ENCODE measurements around the gene SUSD5.
"Not testable (repeated sequence)": the region's sequence is repeated elsewhere in the genome, so short reads cannot be mapped to it uniquely, and the experiment has no call there.

SUSD5 gene

DNA sequence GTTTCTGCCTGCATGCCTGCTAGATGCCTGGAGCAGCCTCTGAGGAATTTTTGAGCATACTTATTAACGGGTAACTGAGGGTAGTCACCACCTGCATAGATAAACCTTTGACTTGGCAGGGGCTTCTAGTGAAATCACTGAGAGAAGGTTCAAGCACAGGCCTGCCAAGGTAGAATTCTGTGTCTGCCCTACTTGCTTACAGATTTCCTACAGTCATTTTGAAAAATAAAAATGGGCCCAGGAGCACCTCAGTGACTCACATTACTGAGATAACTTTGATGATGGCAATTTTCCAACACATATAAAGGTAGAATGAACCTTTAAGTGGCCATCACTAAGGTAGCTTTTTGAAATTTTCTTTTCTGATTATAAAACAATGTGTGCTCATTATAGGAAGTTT, 94.0 kb downstream of the SUSD5 start:
- Histone ChIP-seq H3K36me3 (ENCODE audit: control insufficient read depth, insufficient read depth, low read length) (no peaks in the 10 kb centered on the region; the same call in 1 of the 2 replicates), H3K9me3 (ENCODE audit: control insufficient read depth, insufficient read depth, low read length) (no peaks in the 10 kb centered on the region), H3K4me3 (ENCODE audit: low read length) (no peak overlapping the region), H3K27ac (ENCODE audit: low read length) (no peak overlapping the region), H3K4me1 (ENCODE audit: control insufficient read depth, insufficient read depth, low read length) (no peaks in the 10 kb centered on the region), H3K27me3 (ENCODE audit: control insufficient read depth, insufficient read depth, low read length) (no peaks in the 10 kb centered on the region)
- no CpG with 5 or more reads among the region's 1 CpG for WGBS (ENCODE audit: insufficient coverage, insufficient read length)
- DNase-seq (ENCODE audit: low read depth, low spot score), result no peak

DNA sequence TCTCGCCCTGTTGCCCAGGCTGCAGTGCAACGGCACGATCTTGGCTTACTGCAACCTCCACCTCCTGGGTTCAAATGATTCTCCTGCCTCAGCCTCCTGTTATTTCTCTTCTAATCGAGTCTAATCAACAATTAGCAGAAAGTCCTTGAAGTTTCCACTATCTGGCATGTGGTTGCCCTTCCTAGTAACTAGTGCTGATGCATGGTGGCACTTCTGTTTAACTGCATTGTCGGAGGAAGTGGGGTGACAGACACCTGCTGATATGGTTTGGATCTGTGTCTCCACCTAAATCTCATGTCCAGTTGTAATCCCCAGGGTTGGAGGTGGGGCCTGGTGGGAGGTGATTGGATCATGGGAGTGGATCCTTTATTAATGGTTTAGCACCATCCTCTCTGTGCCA, 95.6 kb downstream of the SUSD5 start:
- WGBS (ENCODE audit: insufficient coverage, insufficient read length), result no CpG with 5 or more reads among the region's 5 CpGs
- Histone ChIP-seq H3K36me3 (ENCODE audit: control insufficient read depth, insufficient read depth, low read length) (no peaks in the 10 kb centered on the region; the same call in 1 of the 2 replicates), H3K4me3 (ENCODE audit: low read length) (no peak overlapping the region)

DNA sequence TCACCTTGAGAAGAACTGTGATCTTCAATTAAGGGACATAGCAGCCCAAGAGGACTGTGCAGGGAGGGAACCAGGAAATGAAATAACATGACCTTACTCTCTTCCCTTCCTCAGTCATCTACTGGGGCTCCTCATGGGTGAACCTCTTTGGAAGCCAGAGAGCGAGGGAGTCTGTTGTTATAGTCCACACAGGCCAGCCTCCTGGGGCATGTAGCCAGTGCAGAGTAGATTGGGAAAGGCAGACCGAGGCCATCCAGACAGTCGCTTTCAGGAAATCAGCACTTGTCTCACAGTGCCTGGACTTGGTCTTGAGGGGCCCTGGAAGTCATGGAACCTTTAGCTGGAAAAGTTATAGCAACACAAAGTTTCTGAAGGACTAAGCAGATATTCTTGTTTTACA, 98.7 kb downstream of the SUSD5 start:
- Histone ChIP-seq H3K36me3 (ENCODE audit: control insufficient read depth, insufficient read depth, low read length) (no peaks in the 10 kb centered on the region; the same call in 1 of the 2 replicates), H3K4me1 (ENCODE audit: control insufficient read depth, insufficient read depth, low read length) (peaks cover 3% of the 10 kb centered on the region; the same call in 1 of the 2 replicates)
- WGBS (ENCODE audit: insufficient coverage, insufficient read length), result no CpG with 5 or more reads among the region's 3 CpGs

More for the DNA sequence above, 95.6 kb downstream of the SUSD5 start:
- Histone ChIP-seq H3K27ac (ENCODE audit: low read length) (no peak overlapping the region), H3K9me3 (ENCODE audit: control insufficient read depth, insufficient read depth, low read length) (no peaks in the 10 kb centered on the region), H3K4me1 (ENCODE audit: control insufficient read depth, insufficient read depth, low read length) (no peaks in the 10 kb centered on the region), H3K27me3 (ENCODE audit: control insufficient read depth, insufficient read depth, low read length) (no peaks in the 10 kb centered on the region)
- no peak for DNase-seq (ENCODE audit: low read depth, low spot score)

DNA sequence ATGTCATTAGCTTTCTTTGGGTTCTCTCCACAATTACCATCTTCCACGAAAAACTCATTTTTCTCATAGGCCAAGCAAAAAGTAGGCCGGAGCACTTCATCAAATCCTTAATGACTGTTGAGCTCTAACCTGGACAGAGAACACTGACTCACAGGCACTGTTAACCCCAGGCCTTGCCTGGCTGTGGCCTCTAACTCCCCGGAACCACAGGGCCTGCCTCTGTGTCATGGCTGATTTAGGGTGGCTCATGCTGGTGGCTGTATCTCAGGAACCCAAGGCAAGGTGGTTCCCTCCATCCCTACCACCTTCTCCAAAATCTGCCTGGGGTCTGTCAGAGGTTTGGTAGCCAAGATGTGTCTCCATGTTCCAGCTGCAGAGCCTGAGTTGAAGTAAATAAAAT, 101.1 kb downstream of the SUSD5 start:
- no peak for DNase-seq (ENCODE audit: low read depth, low spot score)
- H3K27me3 ChIP-seq (ENCODE audit: control insufficient read depth, insufficient read depth, low read length), result no peaks in the 10 kb centered on the region
- no peaks in the 10 kb centered on the region for H3K9me3 ChIP-seq (ENCODE audit: control insufficient read depth, insufficient read depth, low read length)
- H3K27ac ChIP-seq (ENCODE audit: low read length), result no peak overlapping the region
- H3K4me1 ChIP-seq (ENCODE audit: control insufficient read depth, insufficient read depth, low read length), result peaks cover 4% of the 10 kb centered on the region
- no peak overlapping the region for H3K4me3 ChIP-seq (ENCODE audit: low read length)
- WGBS (ENCODE audit: insufficient coverage, insufficient read length), result no CpG with 5 or more reads among the region's 3 CpGs
- no peaks in the 10 kb centered on the region; the same call in 1 of the 2 replicates for H3K36me3 ChIP-seq (ENCODE audit: control insufficient read depth, insufficient read depth, low read length)

More for the DNA sequence above, 98.7 kb downstream of the SUSD5 start:
- H3K9me3 ChIP-seq (ENCODE audit: control insufficient read depth, insufficient read depth, low read length), result no peaks in the 10 kb centered on the region
- H3K27me3 ChIP-seq (ENCODE audit: control insufficient read depth, insufficient read depth, low read length), result no peaks in the 10 kb centered on the region
- H3K4me3 ChIP-seq (ENCODE audit: low read length), result no peak overlapping the region
- no peak overlapping the region for H3K27ac ChIP-seq (ENCODE audit: low read length)
- DNase-seq (ENCODE audit: low read depth, low spot score), result no peak

DNA sequence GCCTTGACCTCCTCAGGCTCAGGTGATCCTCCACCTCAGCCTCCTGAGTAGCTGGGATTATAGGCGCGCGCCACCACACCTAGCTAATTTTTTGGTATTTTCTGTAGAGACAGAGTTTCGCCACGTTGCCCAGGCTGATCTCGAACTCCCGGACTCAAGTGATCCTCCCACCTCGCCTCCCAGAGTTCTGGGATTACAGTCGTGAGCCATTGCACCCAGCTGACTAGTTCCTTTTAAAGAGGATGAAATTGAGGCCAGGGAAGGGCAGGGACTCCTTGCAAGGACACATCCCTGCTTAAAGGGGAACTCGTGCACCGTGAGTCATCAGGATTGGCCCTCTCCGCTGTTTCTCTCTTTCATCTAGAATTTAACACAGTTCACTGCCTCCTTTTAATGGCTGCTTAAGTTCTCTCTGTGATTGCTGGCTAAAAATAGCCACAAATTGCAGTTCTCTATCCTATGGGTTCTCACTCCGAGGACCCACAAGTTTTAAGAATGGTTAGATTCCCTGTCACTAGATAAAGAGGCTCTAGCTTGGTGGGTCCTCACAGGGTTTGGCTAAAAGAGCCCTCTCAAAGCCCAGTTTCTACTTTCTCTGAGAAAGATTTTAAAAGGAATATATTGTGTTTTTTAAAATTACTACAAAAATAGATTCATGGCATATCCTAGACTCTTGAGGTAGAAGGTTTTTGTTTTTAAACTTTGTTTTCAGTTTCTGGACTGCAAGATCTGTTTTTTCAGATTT, 103.4 kb downstream of the SUSD5 start:
- H3K27ac ChIP-seq (ENCODE audit: low read length), result no peak overlapping the region
- no peak for DNase-seq (ENCODE audit: low read depth, low spot score)
- no peaks in the 10 kb centered on the region for H3K36me3 ChIP-seq (ENCODE audit: control insufficient read depth, insufficient read depth, low read length)
- no peaks in the 10 kb centered on the region for H3K27me3 ChIP-seq (ENCODE audit: control insufficient read depth, insufficient read depth, low read length)
- H3K4me3 ChIP-seq (ENCODE audit: low read length), result 0 out of 2 replicates have a peak overlapping the region, but pooled peaks have one; percentile 9
- H3K9me3 ChIP-seq (ENCODE audit: control insufficient read depth, insufficient read depth, low read length), result no peaks in the 10 kb centered on the region
- no CpG with 5 or more reads among the region's 13 CpGs for WGBS (ENCODE audit: insufficient coverage, insufficient read length)
- peaks cover 4% of the 10 kb centered on the region for H3K4me1 ChIP-seq (ENCODE audit: control insufficient read depth, insufficient read depth, low read length)

DNA sequence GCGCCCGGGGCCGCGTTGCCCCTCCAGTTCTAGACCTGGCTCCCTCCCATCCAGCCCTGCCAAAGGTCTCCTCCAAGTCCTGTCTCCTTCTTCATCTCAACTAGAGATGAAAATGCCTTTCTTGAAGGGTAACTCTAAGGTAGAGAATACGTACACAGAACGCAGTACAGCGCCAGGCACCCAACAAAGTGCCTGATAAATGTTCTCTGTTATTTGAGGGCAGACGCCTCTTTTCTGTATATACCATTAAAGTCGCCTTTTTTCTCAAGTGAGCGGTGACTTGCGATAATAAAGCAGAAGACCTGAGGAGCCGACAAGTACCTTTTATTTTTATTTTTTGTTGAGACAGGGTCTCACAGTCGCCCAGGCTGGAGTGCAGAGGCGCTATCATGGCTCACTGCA, 104.0 kb downstream of the SUSD5 start:
- H3K9me3 ChIP-seq (ENCODE audit: control insufficient read depth, insufficient read depth, low read length), result no peaks in the 10 kb centered on the region
- H3K36me3 ChIP-seq (ENCODE audit: control insufficient read depth, insufficient read depth, low read length), result no peaks in the 10 kb centered on the region
- no peaks in the 10 kb centered on the region for H3K27me3 ChIP-seq (ENCODE audit: control insufficient read depth, insufficient read depth, low read length)
- no CpG with 5 or more reads among the region's 14 CpGs for whole genome bisulfite sequencing (ENCODE audit: insufficient coverage, insufficient read length)
- peaks cover 4% of the 10 kb centered on the region for H3K4me1 ChIP-seq (ENCODE audit: control insufficient read depth, insufficient read depth, low read length)
- no peak overlapping the region for H3K27ac ChIP-seq (ENCODE audit: low read length)
- no peak for DNase-seq (ENCODE audit: low read depth, low spot score)
- H3K4me3 ChIP-seq (ENCODE audit: low read length), result peak overlapping the region; percentile 91; the same call in 1 of the 2 replicates

DNA sequence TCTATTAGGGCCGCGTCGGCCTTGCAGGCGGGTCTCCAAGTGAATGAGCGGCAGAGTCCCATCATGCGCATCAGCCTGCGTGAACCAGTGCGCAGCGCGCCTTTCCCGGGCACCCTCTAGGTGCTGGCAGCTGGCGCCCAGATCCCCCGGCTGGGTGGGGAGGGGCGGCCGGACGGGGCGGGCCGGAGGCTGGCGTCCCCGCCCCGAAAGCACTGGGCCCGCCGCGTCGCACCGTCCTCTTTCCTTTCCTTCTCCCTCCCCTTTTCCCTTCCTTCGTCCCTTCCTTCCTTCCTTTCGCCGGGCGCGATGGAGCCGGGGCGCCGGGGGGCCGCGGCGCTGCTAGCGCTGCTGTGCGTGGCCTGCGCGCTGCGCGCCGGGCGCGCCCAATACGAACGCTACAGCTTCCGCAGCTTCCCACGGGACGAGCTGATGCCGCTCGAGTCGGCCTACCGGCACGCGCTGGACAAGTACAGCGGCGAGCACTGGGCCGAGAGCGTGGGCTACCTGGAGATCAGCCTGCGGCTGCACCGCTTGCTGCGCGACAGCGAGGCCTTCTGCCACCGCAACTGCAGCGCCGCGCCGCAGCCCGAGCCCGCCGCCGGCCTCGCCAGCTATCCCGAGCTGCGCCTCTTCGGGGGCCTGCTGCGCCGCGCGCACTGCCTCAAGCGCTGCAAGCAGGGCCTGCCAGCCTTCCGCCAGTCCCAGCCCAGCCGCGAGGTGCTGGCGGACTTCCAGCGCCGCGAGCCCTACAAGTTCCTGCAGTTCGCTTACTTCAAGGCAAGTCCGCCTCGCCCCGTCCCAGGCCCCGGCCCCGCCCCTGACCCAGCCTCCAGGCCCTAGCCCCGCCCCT, 104.6 kb downstream of the SUSD5 start, which contains the start of gene CRTAP:
TSS of gene CRTAP (plus strand) at position 243 of the 850 bp plus-strand sequence. CDS start at position 307, 64 bp downstream.
- no peaks in the 10 kb centered on the region for H3K27me3 ChIP-seq (ENCODE audit: control insufficient read depth, insufficient read depth, low read length)
- H3K4me3 ChIP-seq (ENCODE audit: low read length), result peak within 1 kb of the TSS; percentile 91
- no peak for DNase-seq (ENCODE audit: low read depth, low spot score)
- no peaks in the 10 kb centered on the region for H3K9me3 ChIP-seq (ENCODE audit: control insufficient read depth, insufficient read depth, low read length)
- no CpG with 5 or more reads among the region's 98 CpGs for WGBS (ENCODE audit: insufficient coverage, insufficient read length)
- H3K4me1 ChIP-seq (ENCODE audit: control insufficient read depth, insufficient read depth, low read length), result peaks cover 4% of the 10 kb centered on the region
- H3K27ac ChIP-seq (ENCODE audit: low read length), result no peak within 1 kb of the TSS
- no peaks in the 10 kb centered on the region for H3K36me3 ChIP-seq (ENCODE audit: control insufficient read depth, insufficient read depth, low read length)

DNA sequence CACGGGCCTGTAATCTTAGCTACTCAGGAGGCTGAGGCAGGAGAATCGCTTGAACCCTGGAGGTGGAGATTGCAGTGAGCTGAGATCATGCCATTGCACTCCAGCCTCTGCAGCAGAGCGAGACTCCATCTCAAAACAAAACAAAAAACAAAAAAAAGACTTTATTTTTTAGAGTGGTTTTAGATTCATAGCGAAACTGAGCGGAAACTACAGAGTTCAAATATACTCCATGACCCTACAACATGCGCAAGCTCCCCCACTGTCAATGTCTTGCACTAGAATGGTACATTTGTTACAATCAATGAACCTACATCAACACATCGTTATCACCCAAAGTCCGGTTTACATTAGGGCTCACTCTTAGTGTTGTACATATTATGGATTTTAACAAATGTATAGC, 107.0 kb downstream of the SUSD5 start:
- H3K4me1 ChIP-seq (ENCODE audit: control insufficient read depth, insufficient read depth, low read length), result peaks cover 4% of the 10 kb centered on the region
- WGBS (ENCODE audit: insufficient coverage, insufficient read length), result no CpG with 5 or more reads among the region's 8 CpGs
- H3K27me3 ChIP-seq (ENCODE audit: control insufficient read depth, insufficient read depth, low read length), result no peaks in the 10 kb centered on the region
- no peaks in the 10 kb centered on the region for H3K9me3 ChIP-seq (ENCODE audit: control insufficient read depth, insufficient read depth, low read length)
- H3K4me3 ChIP-seq (ENCODE audit: low read length), result no peak overlapping the region
- H3K27ac ChIP-seq (ENCODE audit: low read length), result no peak overlapping the region
- DNase-seq (ENCODE audit: low read depth, low spot score), result no peak
- no peaks in the 10 kb centered on the region for H3K36me3 ChIP-seq (ENCODE audit: control insufficient read depth, insufficient read depth, low read length)

DNA sequence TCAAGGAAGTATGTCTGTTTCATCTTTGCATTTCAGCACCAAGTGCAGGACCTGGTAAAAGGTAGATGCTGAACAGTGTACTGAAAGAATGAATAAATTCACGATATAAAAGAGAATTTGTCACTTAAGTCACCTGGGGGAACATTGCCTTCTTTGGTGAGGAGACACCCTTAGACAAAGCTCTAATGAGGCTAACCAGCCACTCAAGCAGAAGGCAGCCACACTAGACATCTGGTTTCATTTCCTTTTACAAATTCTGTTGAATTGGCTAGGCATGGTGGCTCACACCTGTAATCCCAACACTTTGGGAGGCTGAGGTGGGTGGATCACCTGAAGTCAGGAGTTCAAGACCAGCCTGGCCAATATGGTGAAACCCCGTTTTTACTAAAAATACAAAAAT, 111.8 kb downstream of the SUSD5 start:
- not testable (repeated sequence) for H3K27me3 ChIP-seq (ENCODE audit: control insufficient read depth, insufficient read depth, low read length); H3K4me1 ChIP-seq (ENCODE audit: control insufficient read depth, insufficient read depth, low read length); H3K9me3 ChIP-seq (ENCODE audit: control insufficient read depth, insufficient read depth, low read length); H3K4me3 ChIP-seq (ENCODE audit: low read length); H3K36me3 ChIP-seq (ENCODE audit: control insufficient read depth, insufficient read depth, low read length); H3K27ac ChIP-seq (ENCODE audit: low read length); DNase-seq (ENCODE audit: low read depth, low spot score)
- WGBS (ENCODE audit: insufficient coverage, insufficient read length), result no CpG with 5 or more reads among the region's 2 CpGs

DNA sequence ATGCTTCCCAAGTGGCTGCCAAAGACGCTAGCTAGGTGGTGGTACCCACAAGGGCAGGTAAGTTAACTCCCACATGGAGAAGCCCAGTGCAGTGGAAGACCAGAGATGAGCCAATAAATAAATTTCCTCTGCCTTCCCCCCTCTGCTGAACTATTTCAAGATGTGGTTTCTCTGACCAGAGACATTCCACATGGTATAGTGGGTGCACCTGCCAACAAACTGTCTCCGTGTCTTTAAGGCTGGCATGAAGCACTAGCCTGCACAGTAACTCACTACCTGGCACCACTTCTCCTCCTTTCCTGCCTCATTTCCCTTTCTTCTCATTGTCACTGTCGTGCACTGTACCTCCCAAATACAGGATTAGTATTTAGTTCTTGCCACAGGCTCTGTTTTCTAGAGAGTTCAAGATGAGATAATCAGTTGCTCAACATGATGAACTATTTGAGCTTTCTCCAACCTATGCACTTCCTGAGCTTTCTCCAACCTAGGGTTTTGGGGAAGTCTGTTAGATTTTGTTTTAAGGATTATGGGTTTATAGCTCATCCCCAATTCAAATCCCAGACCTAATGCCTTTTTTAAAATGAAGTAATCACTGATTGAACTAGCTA, 113.2 kb downstream of the SUSD5 start:
- DNase-seq (ENCODE audit: low read depth, low spot score), result no peak

More for the DNA sequence above, 113.2 kb downstream of the SUSD5 start:
- H3K4me1 ChIP-seq (ENCODE audit: control insufficient read depth, insufficient read depth, low read length), result no peaks in the 10 kb centered on the region
- H3K4me3 ChIP-seq (ENCODE audit: low read length), result no peak overlapping the region
- H3K27ac ChIP-seq (ENCODE audit: low read length), result no peak overlapping the region
- no CpG with 5 or more reads among the region's 3 CpGs for WGBS (ENCODE audit: insufficient coverage, insufficient read length)
- H3K36me3 ChIP-seq (ENCODE audit: control insufficient read depth, insufficient read depth, low read length), result no peaks in the 10 kb centered on the region
- H3K9me3 ChIP-seq (ENCODE audit: control insufficient read depth, insufficient read depth, low read length), result no peaks in the 10 kb centered on the region
- H3K27me3 ChIP-seq (ENCODE audit: control insufficient read depth, insufficient read depth, low read length), result no peaks in the 10 kb centered on the region

All from iPS DF 6.9 (cell line).